Activated CD8-positive, alpha-beta memory T cell treated with anti-CD3 and anti-CD28 coated beads, Interleukin-2, amount 50 U/mL, for 24 hours (primary cell): ENCODE measurements around the gene TAMM41.
"Not testable (repeated sequence)": the region's sequence is repeated elsewhere in the genome, so short reads cannot be mapped to it uniquely, and the experiment has no call there.

Experiments used
- DNase-seq: peaks from one replicate; pipeline ENCODE4 v3.0.0-alpha.2; 2020; ENCODE audit errors: extremely low read depth

Gene TAMM41

DNA sequence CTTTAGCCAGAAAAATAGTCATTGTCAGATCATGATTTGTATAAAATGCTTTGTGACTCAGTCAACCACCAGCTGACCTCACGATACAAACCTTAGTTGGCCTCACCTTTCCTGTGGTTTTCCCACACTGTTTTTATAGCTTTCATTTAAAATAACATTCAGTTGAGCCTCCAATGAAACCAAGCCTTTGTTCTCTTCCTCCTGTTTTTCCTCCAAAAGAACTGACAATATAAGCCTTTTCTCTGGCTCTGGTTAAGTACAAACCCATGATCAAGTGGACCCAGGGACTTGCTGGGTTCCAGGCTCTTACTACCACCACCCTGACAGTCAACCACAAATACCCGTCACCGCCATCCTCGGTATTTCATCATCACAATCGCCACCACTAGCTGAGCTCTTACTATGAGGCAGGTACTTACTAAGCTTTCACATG, 81.7 kb downstream of the TAMM41 start:
- no peak for DNase-seq

DNA sequence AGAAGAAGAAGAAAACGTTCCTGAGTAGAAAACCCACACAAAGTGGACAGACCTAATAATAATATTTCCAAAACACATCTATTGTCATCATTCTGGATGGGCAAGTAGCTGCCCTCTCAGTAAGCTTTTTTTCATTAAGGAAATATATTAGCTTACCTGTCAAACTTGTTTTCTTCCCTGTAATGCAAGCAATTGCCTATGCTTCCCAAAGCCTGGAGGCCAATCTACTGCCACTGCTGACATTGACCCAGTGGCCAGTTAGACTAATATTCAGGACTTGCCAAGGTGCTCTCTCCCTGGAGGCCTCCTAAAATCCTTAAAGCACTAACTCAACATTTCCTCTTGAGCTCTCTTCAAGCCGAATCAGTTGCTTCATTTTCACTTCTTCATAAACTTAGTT, 86.7 kb downstream of the TAMM41 start:
- DNase-seq: no peak

DNA sequence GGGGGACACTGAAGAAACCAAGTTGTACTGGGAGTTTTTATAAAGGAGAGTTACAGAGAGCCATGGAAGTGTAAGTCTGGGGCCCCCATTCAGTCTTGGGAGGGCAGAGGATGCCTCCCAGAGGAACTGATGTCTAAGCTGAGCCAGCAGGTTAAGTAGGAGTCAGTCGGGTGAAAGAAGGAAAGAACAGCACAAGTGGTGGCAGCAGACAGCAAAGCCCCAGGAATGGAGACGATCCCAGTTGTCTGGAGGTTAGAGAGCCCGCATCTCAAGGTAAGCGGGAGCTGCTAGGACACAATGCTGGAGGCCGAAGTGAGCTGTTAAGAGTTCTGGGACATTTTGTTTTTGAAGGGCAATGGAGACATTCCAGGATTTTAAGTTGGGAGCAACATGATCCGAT, 88.8 kb downstream of the TAMM41 start:
- DNase-seq: no peak

DNA sequence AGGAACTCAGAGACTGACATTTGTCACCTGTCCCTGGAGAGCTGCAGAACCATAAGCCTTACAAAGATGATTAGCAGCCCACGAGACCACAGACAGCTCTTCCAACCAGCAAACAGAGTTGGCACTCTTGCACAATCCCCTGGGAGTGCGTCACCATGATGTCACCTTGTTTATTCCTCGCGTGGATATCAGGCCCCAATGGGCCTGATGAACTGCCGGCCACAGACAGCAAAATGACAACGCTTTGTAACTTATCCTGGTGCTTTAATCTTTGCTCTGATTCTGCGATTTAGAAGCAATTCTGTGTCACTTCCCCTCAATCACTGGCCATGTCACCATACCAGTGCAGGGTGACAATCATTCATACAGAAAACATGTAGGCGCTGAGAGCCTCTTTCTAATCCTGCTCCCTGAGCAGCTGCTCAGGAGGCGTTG, 89.2 kb downstream of the TAMM41 start:
- no peak for DNase-seq

DNA sequence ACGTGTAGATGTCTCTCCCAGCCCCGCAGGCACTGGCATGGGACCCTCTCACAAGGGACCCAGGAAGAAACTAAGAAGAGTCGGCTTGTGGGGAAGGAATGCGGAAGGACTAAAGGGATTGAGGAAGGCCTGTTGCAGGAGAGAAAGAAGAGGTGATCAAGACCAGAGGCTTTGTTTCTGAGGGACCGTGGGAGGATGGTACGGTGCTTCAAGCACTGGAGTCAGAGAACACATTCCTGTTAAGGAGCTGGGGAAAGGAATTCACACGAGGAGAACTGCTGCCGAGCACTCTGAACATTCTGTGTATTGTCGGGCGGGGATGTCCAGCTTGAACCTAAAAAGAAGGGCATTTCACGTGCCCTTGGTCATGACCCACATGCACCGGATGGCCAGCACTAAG, 91.4 kb downstream of the TAMM41 start:
- DNase-seq: no peak

DNA sequence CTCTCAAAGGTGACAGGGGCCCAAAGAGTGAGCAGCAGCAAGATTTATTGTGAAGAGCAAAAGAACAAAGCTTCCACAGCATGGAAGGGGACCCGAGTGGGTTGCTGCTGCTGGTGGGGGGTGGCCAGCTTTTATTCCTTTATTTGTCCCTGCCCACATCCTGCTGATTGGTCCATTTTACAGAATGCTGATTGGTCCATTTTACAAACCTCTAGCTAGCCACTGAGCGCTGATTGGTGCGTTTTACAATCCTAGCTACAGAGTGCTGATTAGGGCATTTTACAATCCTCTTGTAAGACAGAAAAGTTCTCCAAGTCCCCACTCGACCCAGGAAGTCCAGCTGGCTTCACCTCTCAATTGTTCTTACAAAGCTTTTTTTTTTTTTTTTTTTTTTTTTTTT, 94.4 kb downstream of the TAMM41 start:
- DNase-seq: not testable (repeated sequence)

DNA sequence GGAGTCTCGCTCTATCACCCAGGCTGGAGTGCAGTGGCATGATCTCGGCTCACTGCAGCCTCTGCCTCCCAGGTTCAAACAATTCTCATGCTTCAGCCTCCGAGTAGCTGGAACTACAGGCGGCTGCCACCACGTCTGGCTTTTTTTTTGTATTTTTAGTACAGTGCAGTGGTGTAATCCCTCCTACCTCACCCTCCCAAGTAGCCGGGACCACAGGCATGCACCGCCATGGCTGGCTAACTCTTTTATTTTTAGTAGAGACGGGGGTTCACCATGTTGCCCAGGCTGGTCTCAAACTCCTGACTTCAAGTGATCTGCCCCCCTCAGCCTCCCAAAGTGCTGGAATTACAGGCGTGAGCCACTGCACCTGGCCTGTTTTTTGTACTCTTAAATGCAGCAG, 98.4 kb downstream of the TAMM41 start:
- not testable (repeated sequence) for DNase-seq
